Activated B cell treated with CpG ODN at 0.5 μM for 24 hours (primary cell): ENCODE data around the gene C3orf20. TPM values are rescaled to one million over a fixed set of nuclear protein-coding genes. Genes with fewer than 3 reads are reported as not detected.

Source experiments
- ATAC-seq: fragments of 200-7000 bp; cut with Tn5 transposase; one replicate; pipeline ENCODE4 v1.10.0; 2021; ENCODE audit warnings: low read depth, mild to moderate bottlenecking, moderate library complexity
- CTCF ChIA-PET: fragments of 350-600 bp; sonication (Branson Sonifier 250); formaldehyde crosslinking; loops from one replicate; lab custom pipeline; 2021; ENCODE audit warnings: antibody characterized with exemption; lab: Charles Lee
- POLR2A ChIA-PET: fragments of 350-600 bp; sonication (Branson Sonifier 250); formaldehyde crosslinking; loops from one replicate; lab custom pipeline; 2021; ENCODE audit warnings: antibody characterized with exemption; lab: Charles Lee
- DNase-seq: peaks from one replicate; pipeline ENCODE4 v3.0.0; 2022
- H3K27ac Mint-ChIP-seq: one replicate; pipeline ENCODE4 v1.8.0; 2020; ENCODE audit warnings: mixed read lengths
- H3K27me3 Mint-ChIP-seq: one replicate; pipeline ENCODE4 v1.8.0; 2021; ENCODE audit warnings: mixed read lengths
- H3K36me3 Mint-ChIP-seq: one replicate; pipeline ENCODE4 v1.8.0; 2021; ENCODE audit warnings: low read depth, mixed read lengths
- H3K4me1 Mint-ChIP-seq: one replicate; pipeline ENCODE4 v1.8.0; 2021; ENCODE audit warnings: mixed read lengths
- H3K4me3 Mint-ChIP-seq: one replicate; pipeline ENCODE4 v1.8.0; 2020; ENCODE audit warnings: mild to moderate bottlenecking, mixed read lengths
- H3K9me3 Mint-ChIP-seq: one replicate; pipeline ENCODE4 v1.8.0; 2020; ENCODE audit warnings: mixed read lengths
- CTCF ChIP-seq: fragments of 200-600 bp; IDR thresholded peaks from one replicate; pipeline ENCODE4 v1.8.0; 2022; ENCODE audit warnings: antibody characterized with exemption, mild to moderate bottlenecking
- intact Hi-C: fragments of 100-400 bp; cut with micrococcal nuclease; formaldehyde crosslinking; loops from one replicate; pipeline ENCODE4 v1.15.1; 2024
- total RNA-seq: library from RNA; stranded (reverse); gene quantifications from 2 replicates; pipeline ENCODE4 v1.2.3, GENCODE V29; 2022

Gene C3orf20
- total RNA-seq, 1 donor from 2014 or later, result 0.16 TPM

DNA sequence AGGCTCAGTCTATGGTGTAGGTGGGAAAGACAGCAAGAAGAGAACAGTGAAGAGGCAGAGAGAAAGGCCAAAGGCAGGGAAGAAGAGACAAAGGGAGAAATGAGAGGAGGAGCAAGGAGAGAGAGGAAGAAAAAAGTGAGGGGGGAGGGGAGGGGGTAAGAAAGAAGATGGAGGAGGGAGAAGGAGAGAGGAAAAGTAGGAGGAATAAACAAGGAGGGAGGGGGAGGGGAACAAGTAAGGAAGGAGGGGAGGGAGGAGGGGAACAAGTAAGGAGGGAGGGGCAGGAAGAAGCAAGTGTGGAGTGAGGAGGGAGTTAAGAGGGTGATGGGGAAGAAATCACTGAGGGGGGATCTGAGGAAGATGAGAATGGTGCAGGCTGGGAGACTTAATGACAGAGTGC is 98.3 kb downstream of the C3orf20 start:
- intact Hi-C loops, result no loop called here

GRCh38 chr3:14773691-14774128 is 98.8 kb downstream of the C3orf20 start:
- DNase-seq (no peak), ATAC-seq (no peak)
- no peak for TF ChIP-seq CTCF
- ChIA-PET CTCF (no interaction called here), POLR2A (no interaction called here)
- no peaks in the 10 kb centered on the region for H3K36me3 Mint-ChIP-seq
- intact Hi-C loops, result no loop called here
- H3K9me3 Mint-ChIP-seq, result peaks cover 3% of the 10 kb centered on the region
- no peak overlapping the region for H3K27ac Mint-ChIP-seq
- no peaks in the 10 kb centered on the region for H3K4me1 Mint-ChIP-seq
- no peak overlapping the region for H3K4me3 Mint-ChIP-seq
- no peaks in the 10 kb centered on the region for H3K27me3 Mint-ChIP-seq

More for the DNA sequence above, 98.3 kb downstream of the C3orf20 start:
- no peaks in the 10 kb centered on the region for H3K4me1 Mint-ChIP-seq
- ATAC-seq (no peak), DNase-seq (no peak)
- no peaks in the 10 kb centered on the region for H3K36me3 Mint-ChIP-seq
- H3K27me3 Mint-ChIP-seq, result no peaks in the 10 kb centered on the region
- ChIA-PET CTCF (no interaction called here), POLR2A (no interaction called here)
- no peak overlapping the region for H3K4me3 Mint-ChIP-seq
- no peaks in the 10 kb centered on the region for H3K9me3 Mint-ChIP-seq
- H3K27ac Mint-ChIP-seq, result no peak overlapping the region
- no peak for TF ChIP-seq CTCF

DNA sequence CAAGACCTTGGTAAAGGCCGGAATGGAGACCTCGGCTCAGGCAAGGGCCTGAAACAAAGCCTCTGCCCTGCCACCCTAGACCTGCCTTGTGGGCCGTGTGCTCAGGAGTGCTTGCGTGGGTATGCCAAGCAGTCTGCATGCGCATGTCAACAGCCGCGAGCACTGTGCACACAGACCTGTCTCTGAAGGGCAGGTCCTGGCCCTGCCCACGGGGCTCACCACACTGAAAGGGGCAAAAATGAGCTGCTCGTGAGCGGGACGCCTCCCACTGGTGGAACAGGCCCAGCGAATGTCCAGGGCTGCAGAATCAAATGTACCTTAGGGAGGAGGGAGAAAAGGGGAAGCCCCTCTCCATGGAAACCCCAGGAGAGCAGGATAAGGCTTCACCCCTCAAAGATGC is 99.5 kb downstream of the C3orf20 start:
- no peaks in the 10 kb centered on the region for H3K27me3 Mint-ChIP-seq
- no peaks in the 10 kb centered on the region for H3K36me3 Mint-ChIP-seq
- TF ChIP-seq CTCF, result no peak
- no peaks in the 10 kb centered on the region for H3K4me1 Mint-ChIP-seq
- H3K4me3 Mint-ChIP-seq, result no peak overlapping the region
- ChIA-PET POLR2A (no interaction called here), CTCF (no interaction called here)
- H3K9me3 Mint-ChIP-seq, result peaks cover 9% of the 10 kb centered on the region
- DNase-seq (no peak), ATAC-seq (no peak)
- no peak overlapping the region for H3K27ac Mint-ChIP-seq
- intact Hi-C loops, result no loop called here

- POLR2A ChIA-PET, result no interaction called here
- no peaks in the 10 kb centered on the region for H3K4me1 Mint-ChIP-seq
- no peak overlapping the region for H3K27ac Mint-ChIP-seq
- DNase-seq, result no peak
- no peaks in the 10 kb centered on the region for H3K27me3 Mint-ChIP-seq
- no peak for ATAC-seq
- CTCF ChIA-PET, result no interaction called here
- H3K36me3 Mint-ChIP-seq, result no peaks in the 10 kb centered on the region
- intact Hi-C loops, result no loop called here
- TF ChIP-seq CTCF, result no peak
- H3K4me3 Mint-ChIP-seq, result no peak overlapping the region
- H3K9me3 Mint-ChIP-seq, result peaks cover 9% of the 10 kb centered on the region
Observed at GRCh38 chr3:14775011-14775410, 100.1 kb downstream of the C3orf20 start.

GRCh38 chr3:14775563-14775962 is 100.6 kb downstream of the C3orf20 start:
- POLR2A ChIA-PET, result no interaction called here
- H3K36me3 Mint-ChIP-seq, result no peaks in the 10 kb centered on the region
- ATAC-seq, result no peak
- intact Hi-C loops, result no loop called here
- H3K4me3 Mint-ChIP-seq, result no peak overlapping the region
- H3K27me3 Mint-ChIP-seq, result no peaks in the 10 kb centered on the region
- DNase-seq, result no peak
- H3K4me1 Mint-ChIP-seq, result no peaks in the 10 kb centered on the region
- H3K27ac Mint-ChIP-seq, result no peak overlapping the region
- CTCF ChIA-PET, result no interaction called here
- no peak for TF ChIP-seq CTCF
- H3K9me3 Mint-ChIP-seq, result peaks cover 9% of the 10 kb centered on the region
